Activated CD4-positive, alpha-beta T cell treated with anti-CD3 and anti-CD28 coated beads for 48 hours (primary cell): Measurements from ENCODE around the gene PLEKHA6.
A peak's percentile ranks its signal among the peaks of the same experiment; 100 is the strongest.
"Not testable (repeated sequence)": the region's sequence is repeated elsewhere in the genome, so short reads cannot be mapped to it uniquely, and the experiment has no call there.

Experiments
- DNase-seq: peaks from one replicate; pipeline ENCODE4 v3.0.0-alpha.2; 2020

The PLEKHA6 gene

GRCh38 chr1:204258213-204259115 is 101.3 kb downstream of the PLEKHA6 start:
- DNase-seq: peak; percentile 60

DNA sequence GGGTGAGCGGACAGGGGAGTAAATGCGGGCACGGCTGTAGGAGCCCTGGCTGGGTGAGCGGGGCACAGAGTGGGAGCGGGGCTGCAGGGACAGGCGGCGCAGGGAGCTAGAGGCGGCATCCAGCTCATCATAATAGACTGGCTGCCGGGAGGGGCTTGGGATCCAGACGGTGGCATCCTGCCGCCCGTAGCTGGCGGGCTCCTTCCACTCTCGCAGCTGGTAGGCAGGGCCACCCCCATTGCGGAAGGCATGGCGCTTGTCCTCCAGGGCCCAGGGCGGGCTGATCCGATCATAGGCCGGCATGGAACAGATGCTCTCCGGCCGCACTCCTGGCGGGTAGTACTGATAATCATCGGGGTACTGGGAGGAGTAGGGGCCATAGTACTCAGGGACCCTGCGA is 102.3 kb downstream of the PLEKHA6 start:
- no peak for DNase-seq

DNA sequence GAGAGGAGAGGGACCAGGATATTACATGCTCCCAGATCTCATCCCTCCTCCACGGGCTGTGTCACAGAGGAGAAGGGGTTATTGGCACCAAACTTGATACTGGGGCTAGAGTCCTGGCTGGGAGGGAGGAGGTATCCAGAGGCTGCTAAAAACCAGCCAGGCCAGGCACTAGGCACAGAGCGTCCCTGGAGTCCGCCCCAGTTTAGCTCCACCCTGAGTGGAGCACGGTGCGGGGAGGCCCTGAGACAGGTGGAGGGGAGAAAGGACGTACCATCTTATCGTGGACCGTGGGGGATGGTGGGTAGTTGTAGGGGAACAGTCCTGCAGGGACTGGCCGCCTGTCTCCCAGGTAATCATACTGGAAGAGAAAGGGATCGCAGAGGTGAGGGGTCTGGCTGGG is 103.2 kb downstream of the PLEKHA6 start:
- no peak for DNase-seq

DNA sequence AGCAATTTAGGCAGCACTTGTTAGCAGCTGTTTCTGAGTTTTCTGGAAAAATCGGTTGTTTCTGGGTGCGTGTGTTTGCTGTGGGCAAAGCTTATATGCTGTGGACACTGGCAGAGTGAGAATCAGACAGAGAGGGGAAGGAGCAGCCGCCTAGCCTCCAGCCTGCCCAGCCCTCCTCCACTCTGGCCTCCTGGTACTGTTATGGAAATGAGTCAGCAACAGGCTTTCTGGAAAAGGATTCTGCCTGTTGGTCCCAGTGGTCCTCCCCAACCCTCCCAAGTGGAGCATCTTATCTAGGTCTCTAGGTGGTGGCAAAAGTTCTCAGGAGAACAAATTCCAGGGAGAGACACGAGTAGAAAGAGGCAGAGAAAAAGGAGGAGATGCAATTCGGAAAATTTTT is 103.8 kb downstream of the PLEKHA6 start:
- no peak for DNase-seq

DNA sequence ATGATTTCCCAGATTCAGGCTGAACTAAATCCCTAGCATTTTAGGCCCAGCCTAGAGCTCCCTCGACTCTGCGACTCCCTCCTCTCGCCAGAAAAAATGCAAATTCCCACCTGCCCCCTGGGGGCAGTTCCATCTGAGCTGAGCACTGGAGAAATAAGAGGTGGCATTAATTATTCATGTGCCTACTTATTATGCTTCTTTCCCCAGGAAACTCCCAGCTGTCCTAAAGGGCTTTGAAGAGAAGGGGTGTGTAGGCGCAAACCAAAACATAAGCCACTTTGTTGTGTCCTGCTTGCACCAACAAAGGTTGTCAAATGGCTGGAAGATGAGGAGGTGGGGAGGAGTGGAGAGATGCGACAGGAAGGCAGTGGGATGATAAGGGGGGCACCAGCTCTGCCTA is 104.5 kb downstream of the PLEKHA6 start:
- no peak for DNase-seq

- DNase-seq: no peak
Measured at GRCh38 chr1:204254031-204254661, 105.6 kb downstream of the PLEKHA6 start.

GRCh38 chr1:204251926-204252689 is 107.6 kb downstream of the PLEKHA6 start:
- DNase-seq: no peak

GRCh38 chr1:204251286-204251685 is 108.4 kb downstream of the PLEKHA6 start:
- no peak for DNase-seq

DNA sequence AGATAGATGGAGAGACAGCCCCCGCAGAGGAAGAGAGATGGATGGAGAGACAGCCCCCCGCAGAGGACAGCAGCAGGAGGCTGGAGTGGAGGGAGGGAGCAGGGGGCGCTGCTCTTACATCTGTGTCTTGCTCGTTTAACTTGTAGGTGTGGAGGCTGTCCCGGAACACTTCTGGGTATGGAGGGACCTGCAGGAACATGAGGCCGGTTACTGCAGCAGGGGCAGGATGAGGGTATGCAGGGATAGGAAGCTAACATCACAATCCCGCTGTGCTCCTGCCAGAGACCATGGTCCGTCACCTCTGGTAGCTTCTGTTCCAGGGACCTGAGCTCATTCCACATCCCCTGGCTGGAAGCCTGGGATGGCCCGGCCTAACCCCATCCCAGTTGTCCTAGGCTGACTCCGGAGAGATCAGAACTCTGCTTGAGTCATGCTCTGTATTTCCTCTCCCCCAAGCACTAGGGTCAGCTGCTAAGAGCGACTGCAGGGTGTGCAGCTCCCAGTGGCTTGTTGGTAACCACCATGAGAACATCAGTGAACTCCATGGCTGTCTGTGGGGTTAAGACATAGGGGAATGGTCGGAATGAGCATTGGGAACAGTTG is 109.2 kb downstream of the PLEKHA6 start:
- no peak for DNase-seq

DNA sequence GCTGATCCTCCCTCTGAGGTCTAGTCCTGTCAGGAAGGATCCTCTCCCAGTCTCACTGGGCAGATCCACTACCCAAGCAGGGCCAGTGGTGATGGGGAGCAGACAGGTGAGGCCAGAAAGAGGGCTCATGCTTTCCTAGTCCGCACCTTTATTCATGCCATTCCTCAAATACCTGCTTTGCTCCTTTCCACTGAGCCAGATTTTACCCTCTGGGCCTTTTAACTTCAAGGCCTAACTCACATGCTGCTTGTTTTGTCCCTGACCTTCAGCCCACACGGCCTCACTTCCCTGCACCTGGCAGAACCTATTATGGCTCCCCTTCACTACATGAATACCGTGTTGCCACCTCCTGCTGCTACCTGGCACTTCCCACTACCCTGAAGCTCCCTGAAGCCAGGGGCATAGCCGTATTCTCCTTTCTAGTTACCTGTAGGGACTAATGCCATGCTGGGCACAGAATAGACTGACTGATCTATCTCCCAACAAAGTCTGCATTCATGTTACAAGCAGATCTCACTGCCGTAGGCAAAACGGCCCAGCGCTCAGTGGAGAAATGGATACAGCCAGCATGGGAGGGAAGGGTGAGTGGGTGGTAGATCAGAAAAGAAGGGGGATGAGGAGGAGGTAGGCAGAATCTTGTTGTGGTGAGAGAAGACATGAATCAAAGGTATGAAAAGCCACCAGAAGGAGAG is 109.8 kb downstream of the PLEKHA6 start:
- no peak for DNase-seq

DNA sequence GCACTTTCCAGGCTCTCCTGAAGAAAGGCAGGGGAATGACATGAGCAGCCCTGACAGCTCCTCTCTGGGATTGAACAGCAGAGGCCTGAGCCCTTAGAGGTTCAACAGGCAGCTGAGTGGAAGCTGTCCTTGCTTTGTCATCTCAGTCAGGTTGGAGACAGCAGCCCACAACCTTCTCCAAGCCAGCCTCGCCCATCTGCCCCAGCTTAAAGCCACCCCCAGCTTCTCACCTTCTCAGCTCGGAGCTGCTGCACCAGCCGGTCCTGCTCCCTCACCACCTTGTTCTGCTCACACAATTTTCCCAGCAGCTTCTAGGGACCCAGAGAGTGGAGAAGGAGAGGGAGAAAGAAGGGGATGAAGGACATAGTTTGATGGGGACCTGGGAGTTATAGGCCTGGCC is 110.8 kb downstream of the PLEKHA6 start:
- no peak for DNase-seq

- DNase-seq: no peak
Measured at GRCh38 chr1:204246876-204247275, 112.9 kb downstream of the PLEKHA6 start.

DNA sequence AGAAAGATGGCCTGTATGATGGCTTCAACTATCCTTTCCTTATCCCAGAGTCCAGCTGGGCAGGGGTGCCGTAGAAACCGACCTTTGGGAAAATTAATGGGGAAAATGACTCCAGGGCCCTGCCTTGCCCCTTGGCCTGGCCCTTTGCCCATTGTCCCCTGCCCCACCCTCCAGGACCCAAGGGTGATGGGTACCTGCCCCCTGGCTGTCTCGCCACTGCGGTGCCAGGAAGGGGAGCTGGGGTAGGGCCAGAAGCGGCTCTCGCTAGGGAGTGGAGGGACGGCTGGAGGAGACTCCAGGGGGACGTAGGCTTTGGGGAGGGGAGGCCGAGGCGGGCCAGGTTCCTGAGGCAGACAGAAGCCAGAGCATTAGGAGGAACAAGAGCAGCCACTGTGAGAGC is 116.8 kb downstream of the PLEKHA6 start:
- no peak for DNase-seq

DNA sequence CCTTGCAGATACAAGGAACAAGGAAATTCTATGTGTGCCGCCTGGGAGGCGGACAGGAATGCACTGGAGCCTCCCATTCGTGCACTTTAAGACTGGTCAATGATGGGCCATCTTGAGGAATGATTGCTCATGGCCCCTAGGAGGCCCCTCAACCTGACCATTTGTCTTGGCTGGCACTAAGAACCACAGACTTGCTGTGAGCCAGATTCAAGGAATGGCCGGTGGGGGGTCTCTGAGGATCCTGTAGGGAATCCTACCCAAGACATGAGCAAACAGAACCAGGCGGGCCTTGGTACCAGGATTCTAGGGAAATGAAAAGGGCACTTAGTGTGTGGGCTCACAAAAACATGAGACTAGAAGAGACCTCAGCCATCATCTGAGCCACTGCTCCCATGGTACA is 117.8 kb downstream of the PLEKHA6 start:
- DNase-seq: no peak

DNA sequence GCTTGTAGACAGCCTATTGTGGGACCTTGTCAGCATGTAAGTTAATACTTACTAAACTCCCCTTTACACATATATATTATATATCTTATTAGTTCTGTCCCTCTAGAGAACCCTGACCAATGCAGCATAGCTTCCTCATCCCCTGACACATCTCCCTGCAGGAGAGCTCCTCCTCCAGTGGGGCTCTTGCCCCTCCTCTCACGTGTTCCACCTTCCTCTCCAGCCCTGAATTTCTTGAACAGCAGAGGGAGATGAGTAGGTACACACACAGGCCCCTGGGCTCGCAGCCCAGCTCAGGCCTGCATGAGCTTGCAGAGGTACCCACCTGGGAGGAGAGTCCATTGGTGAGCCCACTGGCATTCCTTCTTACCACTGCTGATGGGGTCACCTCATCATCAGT is 118.7 kb downstream of the PLEKHA6 start:
- DNase-seq: no peak

DNA sequence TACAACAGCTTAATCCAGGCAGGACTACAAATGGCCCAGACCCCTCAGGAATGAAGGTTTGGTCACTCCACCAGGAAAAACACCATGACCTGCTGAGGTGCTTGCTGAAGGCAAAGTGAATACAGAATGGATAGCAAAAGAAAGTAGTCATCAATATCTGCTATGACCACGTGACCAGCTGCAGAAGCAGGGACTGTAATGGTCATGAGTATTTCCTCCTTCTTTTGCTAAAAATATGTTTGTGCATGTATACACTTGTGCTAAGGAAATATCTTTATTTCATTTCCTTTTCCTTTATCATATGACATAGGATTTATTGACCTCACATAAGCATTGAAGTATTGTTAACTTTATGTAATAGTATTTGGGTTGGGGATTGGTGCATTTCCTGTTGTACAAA is 119.5 kb downstream of the PLEKHA6 start:
- no peak for DNase-seq

GRCh38 chr1:204239401-204239800 is 120.3 kb downstream of the PLEKHA6 start:
- not testable (repeated sequence) for DNase-seq

DNA sequence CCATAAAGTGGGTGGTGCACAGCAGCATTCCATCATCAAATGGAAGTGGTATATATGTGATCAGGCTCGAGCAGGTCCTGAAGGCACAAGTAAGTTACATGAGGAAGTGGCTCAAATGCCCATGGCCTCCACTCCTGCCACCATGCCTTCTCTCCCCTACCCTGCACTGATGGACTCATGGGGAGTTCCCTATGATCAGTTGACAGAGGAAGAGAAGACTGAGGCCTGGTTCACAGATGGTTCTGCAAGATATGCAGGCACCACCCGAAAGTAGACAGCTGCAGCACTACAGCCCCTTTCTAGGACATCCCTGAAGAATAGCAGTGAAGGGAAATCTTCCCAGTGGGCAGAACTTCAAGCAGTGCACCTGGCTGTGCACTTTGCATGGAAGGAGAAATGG is 121.2 kb downstream of the PLEKHA6 start:
- not testable (repeated sequence) for DNase-seq

GRCh38 chr1:204237515-204237914 is 122.2 kb downstream of the PLEKHA6 start:
- DNase-seq: not testable (repeated sequence)

DNA sequence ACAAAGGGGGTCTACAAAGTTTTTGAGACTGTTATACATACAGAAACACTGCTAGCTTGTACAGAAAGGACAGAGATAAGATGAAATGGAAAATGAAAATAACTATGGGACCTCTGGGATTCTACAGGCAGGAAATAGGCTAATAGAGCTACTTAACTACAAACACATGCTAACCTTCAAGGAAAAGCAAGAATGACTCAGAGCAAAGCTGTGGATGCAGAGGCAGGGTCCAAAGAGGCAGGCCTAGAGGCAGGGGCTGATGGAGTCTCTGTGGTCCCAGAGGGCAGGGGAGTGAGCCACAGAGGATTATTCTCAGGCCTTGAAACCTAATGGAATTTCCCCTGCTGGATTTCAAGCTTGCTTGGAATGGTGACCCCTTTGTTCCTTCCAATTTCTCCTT is 127.2 kb downstream of the PLEKHA6 start:
- DNase-seq: no peak

DNA sequence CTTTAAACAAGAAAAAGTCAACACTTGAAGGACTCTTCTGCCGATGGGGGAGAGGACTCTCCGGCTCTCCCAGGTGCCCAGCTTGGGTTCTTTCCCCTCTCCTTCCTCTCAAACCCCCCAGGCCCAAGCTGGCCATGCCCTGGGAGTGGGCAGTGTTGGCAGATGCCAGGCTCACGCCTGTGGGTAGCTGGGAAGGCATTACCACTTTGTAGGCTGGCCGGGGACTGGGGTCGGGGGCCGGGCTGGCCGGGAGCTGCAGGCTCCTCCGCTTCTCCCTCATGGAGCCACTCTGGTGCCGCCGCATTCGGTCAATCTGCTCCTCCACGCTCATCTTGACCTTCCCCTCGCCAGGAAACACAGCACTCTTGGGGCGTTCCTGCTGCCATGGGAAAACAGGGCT is 129.5 kb downstream of the PLEKHA6 start:
- no peak for DNase-seq

DNA sequence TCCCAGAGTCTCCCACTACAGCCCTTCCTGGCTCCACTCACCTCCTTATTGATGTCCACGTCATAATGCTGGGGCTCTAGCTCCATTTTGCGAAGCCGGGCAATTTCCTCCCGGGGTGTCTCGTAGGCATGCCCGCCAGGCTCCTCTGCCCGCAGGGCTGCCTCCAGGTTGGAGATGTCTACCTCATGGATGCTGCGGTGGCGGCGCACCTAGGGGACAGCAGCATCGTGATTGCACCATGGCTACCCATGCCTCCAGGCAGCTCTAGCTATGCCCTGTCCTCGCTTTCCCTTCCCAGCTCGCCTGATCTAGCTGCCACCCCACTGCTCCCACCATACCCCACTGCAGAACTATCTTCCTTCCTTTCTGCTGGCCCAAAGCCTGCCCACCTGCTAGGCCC is 130.8 kb downstream of the PLEKHA6 start:
- DNase-seq: no peak
